ENCODE data around the gene HNRNPF.

Gene HNRNPF

DNA sequence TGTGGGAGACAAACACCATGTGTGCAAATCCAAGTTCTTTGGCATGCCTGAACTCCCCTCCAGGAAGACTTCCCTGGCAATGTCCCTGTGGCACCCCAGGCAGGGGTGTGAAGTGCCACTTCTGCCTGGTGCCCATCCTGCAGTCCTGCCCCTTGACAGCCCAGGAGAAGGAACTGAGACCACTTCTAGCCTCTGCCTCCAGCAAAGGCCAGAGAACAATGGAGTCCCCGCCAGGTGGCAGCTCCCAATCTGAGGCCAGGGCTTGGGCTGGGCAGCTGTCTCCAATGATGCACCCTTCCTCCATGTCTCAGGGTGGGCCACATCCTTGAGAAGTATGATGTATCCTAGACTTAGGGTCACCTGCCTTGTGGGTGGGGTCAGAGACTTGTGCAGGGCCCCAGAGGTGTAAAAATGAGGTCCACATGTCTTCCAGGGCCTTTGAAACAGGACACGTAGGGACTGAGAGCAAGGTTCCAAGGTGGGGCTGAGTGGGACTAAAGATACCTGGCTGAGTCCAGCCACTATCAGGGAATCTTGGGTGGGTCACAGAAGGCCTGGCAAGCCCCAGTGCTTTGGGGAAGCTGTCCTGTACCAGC lies 32.1 kb downstream of the HNRNPF start:
- H3K27ac ChIP-seq (ENCODE audit: low read length), result no peak overlapping the region
- no peaks in the 10 kb centered on the region for H3K9me2 ChIP-seq (replicated peaks; ENCODE audit: insufficient read depth, low read length)
- no peaks in the 10 kb centered on the region for H3K79me2 ChIP-seq (ENCODE audit: low read length)
- peaks cover 4% of the 10 kb centered on the region for H3F3A ChIP-seq (ENCODE audit: insufficient read depth, low read length)
- DNase-seq, result no peak
- no peak overlapping the region for H2AFZ ChIP-seq (ENCODE audit: low read length)
- no peaks in the 10 kb centered on the region for H3K36me3 ChIP-seq (replicated peaks; ENCODE audit: insufficient read depth, low read length)
- no peak overlapping the region for H3K4me2 ChIP-seq (ENCODE audit: low read depth, low read length)
- no peaks in the 10 kb centered on the region for H4K20me1 ChIP-seq (ENCODE audit: insufficient read depth, low read length)
- H3K27me3 ChIP-seq (replicated peaks; ENCODE audit: insufficient read depth, low read length), result no peaks in the 10 kb centered on the region
- no peaks in the 10 kb centered on the region for H3K4me1 ChIP-seq (ENCODE audit: low read length)
- H3K4me3 ChIP-seq (ENCODE audit: low read length), result no peak overlapping the region
- no peak overlapping the region for H3K9ac ChIP-seq (ENCODE audit: low read length)
- no peaks in the 10 kb centered on the region for H3K9me3 ChIP-seq (replicated peaks; ENCODE audit: insufficient read depth, low read length)
- TF ChIP-seq EZH2phosphoT487 (IDR thresholded peaks at IDR 0.05; ENCODE audit: low read length), result no peak
- TF ChIP-seq, protein P1, sequence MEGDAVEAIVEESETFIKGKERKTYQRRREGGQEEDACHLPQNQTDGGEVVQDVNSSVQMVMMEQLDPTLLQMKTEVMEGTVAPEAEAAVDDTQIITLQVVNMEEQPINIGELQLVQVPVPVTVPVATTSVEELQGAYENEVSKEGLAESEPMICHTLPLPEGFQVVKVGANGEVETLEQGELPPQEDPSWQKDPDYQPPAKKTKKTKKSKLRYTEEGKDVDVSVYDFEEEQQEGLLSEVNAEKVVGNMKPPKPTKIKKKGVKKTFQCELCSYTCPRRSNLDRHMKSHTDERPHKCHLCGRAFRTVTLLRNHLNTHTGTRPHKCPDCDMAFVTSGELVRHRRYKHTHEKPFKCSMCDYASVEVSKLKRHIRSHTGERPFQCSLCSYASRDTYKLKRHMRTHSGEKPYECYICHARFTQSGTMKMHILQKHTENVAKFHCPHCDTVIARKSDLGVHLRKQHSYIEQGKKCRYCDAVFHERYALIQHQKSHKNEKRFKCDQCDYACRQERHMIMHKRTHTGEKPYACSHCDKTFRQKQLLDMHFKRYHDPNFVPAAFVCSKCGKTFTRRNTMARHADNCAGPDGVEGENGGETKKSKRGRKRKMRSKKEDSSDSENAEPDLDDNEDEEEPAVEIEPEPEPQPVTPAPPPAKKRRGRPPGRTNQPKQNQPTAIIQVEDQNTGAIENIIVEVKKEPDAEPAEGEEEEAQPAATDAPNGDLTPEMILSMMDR (IDR thresholded peaks at IDR 0.05; ENCODE audit: low read length), result no peak
- TF ChIP-seq EZH2 (optimal IDR thresholded peaks at IDR 0.05; ENCODE audit: low read depth, low read length), result no peak

DNA sequence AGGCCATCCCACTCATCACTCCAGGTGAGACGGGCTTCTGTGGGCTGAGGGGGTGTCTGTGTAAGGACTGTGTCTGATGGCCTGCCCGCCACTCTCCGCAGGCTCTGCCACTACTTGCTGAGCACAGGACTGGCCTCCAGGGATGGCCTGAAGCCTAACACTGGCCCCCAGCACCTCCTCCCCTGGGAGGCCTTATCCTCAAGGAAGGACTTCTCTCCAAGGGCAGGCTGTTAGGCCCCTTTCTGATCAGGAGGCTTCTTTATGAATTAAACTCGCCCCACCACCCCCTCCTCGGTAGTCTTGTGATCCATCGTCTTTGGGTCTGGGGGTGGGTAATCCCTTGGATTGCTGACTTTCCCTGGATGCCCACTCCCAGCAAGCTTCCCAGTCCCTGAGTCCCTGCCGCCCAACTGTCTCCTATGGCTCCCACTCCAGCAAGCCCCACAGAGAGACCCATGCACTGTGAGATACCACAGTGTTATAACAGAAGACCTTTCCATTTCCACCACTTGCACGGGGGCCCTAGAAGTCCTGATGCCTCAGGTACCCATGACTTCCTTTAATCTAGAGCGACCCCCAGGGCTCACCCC lies 32.8 kb downstream of the HNRNPF start:
- Histone ChIP-seq H3K79me2 (ENCODE audit: low read length) (no peaks in the 10 kb centered on the region), H3K36me3 (replicated peaks; ENCODE audit: insufficient read depth, low read length) (no peaks in the 10 kb centered on the region), H3K27me3 (replicated peaks; ENCODE audit: insufficient read depth, low read length) (no peaks in the 10 kb centered on the region), H3K9me3 (replicated peaks; ENCODE audit: insufficient read depth, low read length) (no peaks in the 10 kb centered on the region), H3K9ac (ENCODE audit: low read length) (no peak overlapping the region), H4K20me1 (ENCODE audit: insufficient read depth, low read length) (no peaks in the 10 kb centered on the region), H2AFZ (ENCODE audit: low read length) (no peak overlapping the region), H3F3A (ENCODE audit: insufficient read depth, low read length) (peaks cover 4% of the 10 kb centered on the region), H3K4me1 (ENCODE audit: low read length) (no peaks in the 10 kb centered on the region), H3K27ac (ENCODE audit: low read length) (no peak overlapping the region), H3K4me3 (ENCODE audit: low read length) (no peak overlapping the region), H3K4me2 (ENCODE audit: low read depth, low read length) (no peak overlapping the region), H3K9me2 (replicated peaks; ENCODE audit: insufficient read depth, low read length) (no peaks in the 10 kb centered on the region)
- no peak for DNase-seq
- no peak for TF ChIP-seq EZH2 (optimal IDR thresholded peaks at IDR 0.05; ENCODE audit: low read depth, low read length)

DNA sequence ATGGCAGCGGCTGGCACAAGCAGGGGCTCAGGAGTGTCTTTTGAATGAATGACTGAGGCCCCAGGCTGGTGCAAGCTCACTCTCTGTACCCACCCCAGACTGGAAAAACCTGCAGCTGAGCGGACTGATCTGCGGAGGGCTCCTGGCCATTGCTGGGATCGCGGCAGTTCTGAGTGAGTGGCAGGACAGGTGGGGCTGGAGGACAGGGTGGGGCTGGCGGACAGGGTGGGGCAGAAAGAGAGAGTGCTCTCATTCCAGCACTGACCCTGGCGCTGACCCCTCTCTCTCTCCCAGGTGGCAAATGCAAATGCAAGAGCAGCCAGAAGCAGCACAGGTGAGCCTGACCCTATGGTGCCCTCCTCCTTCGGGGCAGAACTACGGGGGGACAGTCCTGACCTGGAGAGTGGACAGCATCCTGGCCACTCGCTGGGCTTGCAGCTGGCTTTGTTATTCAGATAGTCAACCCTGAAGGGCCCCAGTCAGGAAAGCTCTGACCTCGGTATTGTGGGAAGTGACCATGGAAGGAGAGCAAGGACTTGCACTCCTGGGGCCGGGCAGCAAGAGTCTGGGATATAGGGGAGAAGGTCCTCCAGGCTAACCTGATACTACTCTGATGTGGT lies 33.5 kb downstream of the HNRNPF start:
- Histone ChIP-seq H3K4me2 (ENCODE audit: low read depth, low read length) (no peak overlapping the region), H4K20me1 (ENCODE audit: insufficient read depth, low read length) (no peaks in the 10 kb centered on the region)

More for the DNA sequence above, 33.5 kb downstream of the HNRNPF start:
- no peak for DNase-seq
- H3K27me3 ChIP-seq (replicated peaks; ENCODE audit: insufficient read depth, low read length), result no peaks in the 10 kb centered on the region
- no peaks in the 10 kb centered on the region for H3K9me3 ChIP-seq (replicated peaks; ENCODE audit: insufficient read depth, low read length)
- H3K9ac ChIP-seq (ENCODE audit: low read length), result no peak overlapping the region
- H2AFZ ChIP-seq (ENCODE audit: low read length), result no peak overlapping the region
- TF ChIP-seq, protein P1 (IDR thresholded peaks at IDR 0.05; ENCODE audit: low read length), result no peak
- TF ChIP-seq EZH2 (optimal IDR thresholded peaks at IDR 0.05; ENCODE audit: low read depth, low read length) (no peak), EZH2phosphoT487 (IDR thresholded peaks at IDR 0.05; ENCODE audit: low read length) (no peak)
- H3K36me3 ChIP-seq (replicated peaks; ENCODE audit: insufficient read depth, low read length), result no peaks in the 10 kb centered on the region
- no peaks in the 10 kb centered on the region for H3K9me2 ChIP-seq (replicated peaks; ENCODE audit: insufficient read depth, low read length)
- no peak overlapping the region for H3K4me3 ChIP-seq (ENCODE audit: low read length)
- H3F3A ChIP-seq (ENCODE audit: insufficient read depth, low read length), result no peaks in the 10 kb centered on the region
- H3K79me2 ChIP-seq (ENCODE audit: low read length), result no peaks in the 10 kb centered on the region
- H3K27ac ChIP-seq (ENCODE audit: low read length), result no peak overlapping the region
- H3K4me1 ChIP-seq (ENCODE audit: low read length), result no peaks in the 10 kb centered on the region
